ENCODE measurements around the gene CYP2F1. TPM values are rescaled to one million over a fixed set of nuclear protein-coding genes. Genes with fewer than 3 reads are reported as not detected.
"Not testable (repeated sequence)": the region's sequence is repeated elsewhere in the genome, so short reads cannot be mapped to it uniquely, and the experiment has no call there.

The CYP2F1 gene
- total RNA-seq, 1 donor, result under 0.01 TPM

- DNase-seq (ENCODE audit: low read depth in 2 of 3, low spot score in 2 of 3), result peak in 2 of 3 donors; percentile 33 to 66
Observed at GRCh38 chr19:41126765-41127203, 12.6 kb downstream of the CYP2F1 start.

DNA sequence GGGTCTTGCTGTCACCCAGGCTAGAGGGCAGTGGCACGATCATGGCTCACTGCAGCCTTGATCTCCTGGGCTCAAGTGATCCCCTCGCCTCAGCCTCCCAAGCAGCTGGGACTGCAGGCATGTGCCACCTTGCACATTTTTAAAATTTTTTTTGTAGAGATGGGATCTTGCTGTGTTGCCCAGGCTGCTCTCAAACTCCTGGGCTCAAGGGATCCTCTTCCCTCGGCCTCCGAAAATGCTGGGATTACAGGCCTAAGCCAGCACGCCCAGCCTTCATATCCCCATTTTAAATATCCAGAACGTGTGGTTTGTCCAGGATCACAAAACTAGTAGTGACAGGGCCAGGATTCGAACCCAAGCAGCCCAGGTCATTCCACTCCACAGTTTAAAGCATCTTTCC is 13.1 kb downstream of the CYP2F1 start:
- DNase-seq (ENCODE audit: low read depth in 2 of 3, low spot score in 2 of 3), result not testable (repeated sequence)

GRCh38 chr19:41127801-41128300 is 13.6 kb downstream of the CYP2F1 start:
- peak; percentile 50 to 83 (median 80) for DNase-seq (ENCODE audit: low read depth in 2 of 3, low spot score in 2 of 3)

DNA sequence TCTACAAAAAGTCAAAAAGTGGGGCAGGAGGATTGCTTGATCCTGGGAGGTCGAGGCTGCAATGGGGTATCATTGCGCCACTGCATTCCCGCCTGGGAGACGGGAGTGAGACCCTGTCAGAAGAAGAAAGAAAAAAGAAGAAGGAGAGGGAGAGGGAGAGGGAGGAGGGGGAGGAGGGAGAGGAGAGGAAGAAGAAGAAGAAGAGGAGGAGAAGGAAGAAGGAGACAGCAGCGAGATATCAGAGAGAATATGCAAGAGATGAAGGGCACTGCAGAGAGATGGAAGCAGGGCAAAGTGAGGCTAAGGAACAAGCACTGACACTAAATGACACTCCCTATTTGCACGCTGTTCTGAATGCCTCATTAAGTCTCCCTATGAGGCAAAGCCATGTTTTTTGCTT is 14.5 kb downstream of the CYP2F1 start:
- DNase-seq (ENCODE audit: low read depth in 2 of 3, low spot score in 2 of 3), result no peak

- DNase-seq (ENCODE audit: low read depth in 2 of 3, low spot score in 2 of 3), result no peak
Observed at GRCh38 chr19:41131186-41131585, 17.0 kb downstream of the CYP2F1 start.

DNA sequence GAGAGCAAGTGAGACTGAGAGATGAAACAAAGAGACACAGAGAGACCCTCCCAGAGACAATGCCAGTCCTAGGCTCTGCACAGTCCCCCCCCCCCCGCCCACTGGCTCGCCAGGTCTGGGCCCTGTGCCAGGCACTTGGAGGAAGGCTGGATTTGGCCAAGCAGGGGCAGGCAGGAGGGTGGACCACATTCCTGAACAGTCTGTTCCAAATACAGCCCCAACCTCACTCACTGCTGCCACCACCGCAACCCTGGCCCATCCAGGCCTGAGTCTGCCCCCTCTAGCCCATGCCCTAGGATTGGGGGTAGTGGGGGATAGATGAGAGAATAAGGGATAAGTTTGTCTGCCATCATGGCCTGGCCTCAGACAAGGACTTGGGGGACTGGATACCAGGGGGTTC is 19.0 kb downstream of the CYP2F1 start:
- DNase-seq (ENCODE audit: low read depth in 2 of 3, low spot score in 2 of 3), result no peak

DNA sequence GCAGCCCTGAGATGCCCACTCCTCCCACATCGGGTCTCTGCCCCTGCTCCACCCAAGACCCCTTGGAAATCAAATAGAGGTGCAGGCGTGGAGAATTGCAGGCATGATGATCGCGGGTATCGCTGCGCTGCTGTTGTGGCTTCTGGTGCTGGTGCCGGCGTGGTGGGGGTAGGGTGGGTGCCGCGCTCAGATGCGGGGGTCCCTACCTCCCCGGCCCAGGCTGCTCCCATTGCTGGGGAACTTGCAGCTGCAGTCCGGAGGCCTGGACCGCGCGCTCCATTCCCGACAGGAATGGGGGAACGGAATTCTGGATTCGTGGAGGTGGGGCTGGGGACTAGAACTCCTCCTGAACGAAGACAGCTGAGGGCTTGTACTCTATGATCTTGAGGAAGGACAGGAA is 20.4 kb downstream of the CYP2F1 start:
- no peak for DNase-seq (ENCODE audit: low read depth in 2 of 3, low spot score in 2 of 3)

DNA sequence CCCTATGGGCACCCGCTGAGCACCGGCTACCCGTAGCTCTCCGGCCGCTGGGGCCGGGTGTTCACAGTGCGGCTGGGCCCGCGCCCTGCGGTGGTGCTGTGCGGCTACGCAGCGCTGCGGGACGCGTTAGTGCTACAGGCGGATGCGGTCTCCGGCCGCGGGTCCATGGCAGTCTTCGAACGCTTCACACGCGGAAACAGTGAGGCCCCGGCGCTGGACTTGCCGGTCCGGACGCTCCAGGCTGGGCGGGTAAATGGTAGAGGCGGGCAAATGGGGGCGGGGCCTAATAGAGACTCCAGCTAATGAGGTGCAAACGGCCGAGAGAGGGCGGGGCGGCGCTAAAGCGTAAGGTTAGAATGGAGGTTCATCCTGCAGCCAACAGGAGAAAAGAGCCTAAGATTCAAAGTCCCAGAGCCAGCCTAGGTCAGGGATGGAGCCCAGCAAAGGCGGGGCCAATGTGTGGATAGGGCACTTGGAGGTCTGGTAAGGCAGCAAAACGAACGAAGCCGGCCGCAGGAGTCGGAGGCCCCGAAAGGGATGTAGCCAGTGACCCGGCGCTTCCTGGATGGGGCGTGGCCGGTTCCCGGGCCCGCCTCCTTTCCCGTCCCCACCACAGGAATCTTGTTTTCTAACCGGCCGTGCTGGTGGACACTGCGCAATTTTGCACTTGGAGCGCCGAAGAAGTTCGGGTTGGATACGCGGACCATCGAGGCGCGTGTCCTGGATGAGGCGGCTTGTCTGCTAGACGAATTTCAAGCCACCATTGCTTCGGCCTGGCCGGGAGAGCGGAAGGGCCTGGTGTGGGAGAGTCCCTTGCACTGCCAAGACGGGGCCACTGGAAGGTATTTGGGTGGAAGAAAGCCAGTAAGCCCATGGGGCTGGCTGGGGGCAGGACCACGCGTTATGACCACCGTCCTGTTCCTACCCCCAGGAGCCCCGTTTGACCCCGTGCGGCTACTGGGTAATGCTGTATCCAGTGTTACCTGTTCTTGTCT is 21.5 kb downstream of the CYP2F1 start:
- not testable (repeated sequence) for DNase-seq (ENCODE audit: low read depth in 2 of 3, low spot score in 2 of 3)

DNA sequence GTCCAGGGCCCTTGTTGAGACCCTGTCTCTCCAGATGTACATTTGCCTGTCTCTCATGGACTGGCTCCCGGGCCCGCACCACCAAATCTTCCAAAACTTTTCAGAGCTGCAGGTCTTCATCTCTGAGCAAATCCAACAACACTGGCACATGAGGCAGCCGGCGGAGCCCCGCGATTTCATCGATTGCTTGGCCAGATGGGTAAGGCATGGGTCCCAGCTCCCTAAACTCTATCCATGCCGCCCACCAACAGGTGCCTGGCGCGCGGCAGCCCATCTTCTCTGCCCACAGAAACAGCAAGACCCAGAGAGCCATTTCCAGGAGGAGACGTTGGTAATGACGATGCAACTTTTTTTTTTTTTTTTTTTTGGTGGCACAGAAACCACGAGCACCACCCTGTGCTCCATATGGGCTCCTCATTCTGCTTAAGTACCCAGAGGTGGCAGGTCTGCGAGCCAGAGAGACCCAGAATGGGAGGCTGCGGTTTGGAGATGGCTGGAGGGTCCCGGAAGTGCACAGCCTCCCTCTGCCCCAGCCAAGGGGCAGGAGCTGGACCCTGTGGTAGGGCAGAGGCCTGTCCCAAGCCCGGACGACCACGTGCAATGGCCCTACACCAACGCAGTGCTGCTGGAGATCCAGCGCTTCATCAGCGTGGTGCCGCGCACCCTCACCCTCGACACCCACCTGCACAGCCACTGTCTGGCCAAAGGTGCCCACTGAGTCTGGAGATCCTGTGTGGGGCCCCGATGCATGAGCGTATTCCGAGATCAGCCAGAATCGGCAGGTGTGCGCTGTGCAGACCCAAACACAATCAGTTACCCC is 22.6 kb downstream of the CYP2F1 start:
- DNase-seq (ENCODE audit: low read depth in 2 of 3, low spot score in 2 of 3), result peak in 1 of 3 donors; percentile 46

GRCh38 chr19:41144403-41144802 is 30.2 kb downstream of the CYP2F1 start:
- peak; percentile 75 to 89 (median 85) for DNase-seq (ENCODE audit: low read depth in 2 of 3, low spot score in 2 of 3)

GRCh38 chr19:41149831-41150230 is 35.6 kb downstream of the CYP2F1 start:
- DNase-seq (ENCODE audit: low read depth in 2 of 3, low spot score in 2 of 3), result no peak

DNA sequence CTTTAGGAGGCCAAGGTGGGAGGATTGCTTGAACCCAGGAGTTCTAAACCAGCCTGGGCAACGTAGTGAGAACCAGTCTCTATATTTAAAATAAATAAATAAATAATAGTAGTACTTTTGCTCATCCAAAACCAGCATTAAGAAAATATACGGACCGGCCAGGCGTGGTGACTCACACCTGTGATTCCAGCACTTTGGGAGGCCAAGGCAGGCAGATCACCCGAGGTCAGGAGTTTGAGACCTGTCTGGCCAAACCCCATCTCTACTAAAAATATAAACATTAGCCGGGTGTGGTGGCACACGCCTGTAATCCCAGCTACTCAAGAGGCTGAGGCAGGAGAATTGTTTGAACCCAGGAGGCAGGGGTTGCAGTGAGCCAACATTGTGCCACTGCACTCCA is 36.8 kb downstream of the CYP2F1 start:
- not testable (repeated sequence) for DNase-seq (ENCODE audit: low read depth in 2 of 3, low spot score in 2 of 3)

DNA sequence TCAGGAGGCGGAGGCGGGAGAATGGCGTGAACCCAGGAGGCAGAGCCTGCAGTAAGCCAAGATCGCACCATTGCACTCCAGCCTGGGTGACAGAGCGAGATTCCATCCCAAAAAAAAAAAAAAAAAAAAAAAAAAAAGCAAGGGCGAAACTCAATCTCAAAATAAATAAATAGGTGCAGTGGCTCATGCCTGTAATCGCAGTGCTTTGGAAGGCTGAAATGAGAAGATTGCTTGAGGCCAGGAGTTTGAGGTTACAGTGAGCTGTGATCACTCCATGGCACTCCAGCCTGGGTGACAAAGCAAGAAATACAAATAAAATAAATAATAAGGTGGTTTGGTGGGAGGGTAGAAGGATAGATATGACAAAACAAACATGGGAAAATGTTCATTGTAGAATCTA is 39.8 kb downstream of the CYP2F1 start:
- no peak for DNase-seq (ENCODE audit: low read depth in 2 of 3, low spot score in 2 of 3)

DNA sequence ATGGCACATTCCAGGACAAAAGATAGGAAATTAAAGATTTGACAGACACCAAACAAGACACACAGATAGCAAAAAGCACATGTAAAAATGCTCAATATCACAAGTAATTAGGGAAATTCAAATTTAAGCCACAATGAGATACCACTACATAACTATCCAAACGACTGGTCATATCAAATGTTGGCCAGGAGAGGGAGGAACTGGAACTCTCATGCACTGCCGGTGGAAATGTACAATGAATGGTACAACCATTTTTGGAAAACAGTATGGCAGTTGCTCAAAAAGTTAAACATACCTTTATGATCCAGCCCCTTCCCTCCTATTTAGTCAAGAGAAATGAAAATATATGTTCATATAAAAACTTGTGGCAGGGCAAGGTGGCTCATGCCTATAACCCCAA is 42.0 kb downstream of the CYP2F1 start:
- no peak for DNase-seq (ENCODE audit: low read depth in 2 of 3, low spot score in 2 of 3)

DNA sequence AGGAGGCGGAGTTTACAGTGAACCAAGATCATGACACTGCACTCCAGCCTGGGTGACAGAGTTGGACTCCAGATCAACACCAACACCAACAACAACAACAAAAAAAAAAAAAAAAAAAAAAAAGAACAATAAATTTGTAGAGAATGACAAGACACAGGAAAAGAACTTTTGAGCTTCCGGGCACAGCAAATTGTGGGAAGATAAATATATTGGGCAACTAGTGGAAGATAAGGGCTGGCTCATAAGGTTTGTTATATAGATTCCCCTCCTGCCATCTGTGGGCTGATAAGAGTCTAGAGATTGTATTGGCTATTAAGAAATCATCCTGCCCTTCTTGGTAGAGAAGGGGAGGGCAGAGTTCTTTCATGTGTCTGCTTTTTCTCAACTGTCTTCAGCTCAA is 45.6 kb downstream of the CYP2F1 start:
- DNase-seq (ENCODE audit: low read depth in 2 of 3, low spot score in 2 of 3), result no peak

DNA sequence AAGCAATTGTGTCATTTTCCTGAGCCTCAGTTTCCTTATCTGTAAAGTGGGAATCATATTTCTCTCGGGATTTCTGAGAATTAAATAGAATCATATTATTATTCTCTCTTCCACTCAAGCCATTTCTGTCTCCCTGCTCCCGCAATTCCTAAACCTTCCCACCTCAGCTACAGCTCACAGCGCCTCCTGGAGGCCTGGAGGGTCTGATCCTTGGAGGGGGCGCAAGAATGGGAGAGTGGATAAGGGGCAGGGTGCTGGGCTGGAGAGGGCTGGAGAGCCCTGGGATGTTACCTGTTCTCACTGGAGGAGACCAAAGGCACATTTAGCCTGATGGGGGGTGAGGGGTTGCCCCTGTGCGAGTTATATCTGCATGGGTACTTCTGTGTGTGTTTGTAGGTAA is 47.7 kb downstream of the CYP2F1 start:
- DNase-seq (ENCODE audit: low read depth in 2 of 3, low spot score in 2 of 3), result no peak

DNA sequence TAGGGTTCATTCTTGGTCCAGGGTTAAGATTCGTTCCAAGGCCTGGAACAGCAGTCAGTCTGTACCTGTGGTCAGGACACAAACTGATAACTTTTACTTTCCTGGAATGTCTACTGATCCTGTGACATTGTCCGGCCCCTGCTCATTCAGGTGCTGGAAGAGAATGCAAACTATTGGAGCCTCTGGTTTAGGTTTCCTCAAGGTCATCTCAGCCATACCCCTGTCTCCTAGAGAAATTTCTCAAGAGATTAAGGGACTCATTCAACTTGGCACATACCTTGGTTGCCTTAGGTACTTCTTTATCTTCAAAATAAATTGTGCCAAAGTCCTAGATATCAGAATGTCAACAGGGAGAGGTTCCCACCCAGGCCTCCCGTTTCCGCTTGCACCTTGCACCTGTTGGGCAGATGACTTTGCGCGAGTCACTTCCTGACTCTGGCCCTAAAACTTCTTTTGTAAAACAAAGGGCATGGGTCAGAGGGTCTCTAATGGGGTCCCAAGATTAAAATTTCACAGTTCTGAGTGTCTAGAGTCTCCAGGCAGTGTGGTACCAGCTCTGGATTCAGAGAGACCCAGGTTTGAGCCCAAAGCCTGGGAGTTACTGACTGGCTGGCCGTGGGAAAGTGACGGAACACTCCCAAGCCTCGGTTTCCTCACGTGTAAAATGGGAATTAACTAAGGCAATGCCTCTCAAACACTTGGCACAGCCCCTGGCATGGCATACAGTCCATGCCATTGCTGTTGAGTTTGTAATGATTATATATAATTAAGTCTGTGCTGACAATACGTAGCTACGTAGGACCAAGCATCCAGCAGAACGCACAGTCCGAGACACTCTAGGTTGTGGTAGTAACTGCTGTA is 52.9 kb downstream of the CYP2F1 start:
- DNase-seq (ENCODE audit: low read depth in 2 of 3, low spot score in 2 of 3), result no peak

- DNase-seq (ENCODE audit: low read depth in 2 of 3, low spot score in 2 of 3), result no peak
Observed at GRCh38 chr19:41172297-41173164, 58.3 kb downstream of the CYP2F1 start.

GRCh38 chr19:41174297-41174928 is 60.2 kb downstream of the CYP2F1 start:
- no peak for DNase-seq (ENCODE audit: low read depth in 2 of 3, low spot score in 2 of 3)
